CD4-positive, alpha-beta T cell treated with Interleukin-17A for 1 hour (primary cell): Measurements from ENCODE around the gene ASAP3.
"Not testable (repeated sequence)": the region's sequence is repeated elsewhere in the genome, so short reads cannot be mapped to it uniquely, and the experiment has no call there.

Experiments used
- DNase-seq: peaks from one replicate; pipeline ENCODE4 v3.0.0-alpha.2; 2020

The ASAP3 gene

GRCh38 chr1:23394181-23394580 is 89.8 kb downstream of the ASAP3 start:
- DNase-seq = no peak

- DNase-seq = no peak
Observed at GRCh38 chr1:23393706-23394105, 90.3 kb downstream of the ASAP3 start.

GRCh38 chr1:23392125-23392855 is 91.7 kb downstream of the ASAP3 start:
- DNase-seq = no peak

- no peak for DNase-seq
Observed at GRCh38 chr1:23389837-23390321, 94.1 kb downstream of the ASAP3 start.

GRCh38 chr1:23387494-23387893 is 96.5 kb downstream of the ASAP3 start:
- no peak for DNase-seq

- DNase-seq = no peak
Observed at GRCh38 chr1:23385119-23385621, 98.8 kb downstream of the ASAP3 start.

GRCh38 chr1:23384312-23385058 is 99.5 kb downstream of the ASAP3 start:
- DNase-seq = no peak

- no peak for DNase-seq
Observed at GRCh38 chr1:23383577-23384311, 100.2 kb downstream of the ASAP3 start.

GRCh38 chr1:23381233-23381885 is 102.6 kb downstream of the ASAP3 start:
- DNase-seq = no peak

- no peak for DNase-seq
Observed at GRCh38 chr1:23380719-23381118, 103.3 kb downstream of the ASAP3 start.

- DNase-seq = not testable (repeated sequence)
Observed at GRCh38 chr1:23380236-23380635, 103.7 kb downstream of the ASAP3 start.
